ENCODE results near the gene SUPV3L1.

DNA sequence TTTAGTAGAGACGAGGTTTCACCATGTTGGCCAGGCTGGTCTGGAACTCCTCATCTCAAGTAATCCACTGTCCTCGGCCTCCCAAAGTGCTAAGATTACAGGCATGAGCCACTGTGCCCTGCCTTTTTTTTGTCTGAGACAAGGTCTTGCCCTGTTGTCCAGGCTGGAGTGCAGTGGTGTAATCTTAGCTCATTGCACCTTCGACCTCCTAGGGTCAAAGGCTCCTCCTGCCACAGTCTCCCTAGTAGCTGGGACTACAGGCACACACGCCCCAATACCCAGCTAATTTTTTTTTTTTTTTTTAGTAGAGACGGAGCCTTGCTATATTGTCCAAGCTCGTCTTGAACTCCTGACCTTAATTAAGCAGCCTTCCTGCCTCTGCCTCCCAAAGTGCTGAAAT is 26.8 kb upstream of the SUPV3L1 start:
- TF ChIP-seq FOXK1 (CRISPR knock-in tag; IDR thresholded peaks at IDR 0.05; ENCODE audit: borderline replicate concordance): no peak
- no peak for TF ChIP-seq ZZZ3 (IDR thresholded peaks at IDR 0.05)
- no peak for TF ChIP-seq TCF7 (IDR thresholded peaks at IDR 0.05; ENCODE audit: borderline replicate concordance)
- no peak for TF ChIP-seq CHCHD3 (CRISPR knock-in tag; IDR thresholded peaks at IDR 0.05)
- no peak for TF ChIP-seq SIRT6 (IDR thresholded peaks at IDR 0.05; ENCODE audit: low read depth, low read length)
- TF ChIP-seq, protein P1, sequence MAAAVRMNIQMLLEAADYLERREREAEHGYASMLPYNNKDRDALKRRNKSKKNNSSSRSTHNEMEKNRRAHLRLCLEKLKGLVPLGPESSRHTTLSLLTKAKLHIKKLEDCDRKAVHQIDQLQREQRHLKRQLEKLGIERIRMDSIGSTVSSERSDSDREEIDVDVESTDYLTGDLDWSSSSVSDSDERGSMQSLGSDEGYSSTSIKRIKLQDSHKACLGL (CRISPR knock-in tag; IDR thresholded peaks at IDR 0.05; ENCODE audit: borderline replicate concordance, poor library complexity, severe bottlenecking): no peak
- TF ChIP-seq ZBTB34 (CRISPR knock-in tag; IDR thresholded peaks at IDR 0.05): no peak
- no peak for TF ChIP-seq POLR2A (conservative IDR thresholded peaks at IDR 0.05)
- no peak for TF ChIP-seq USF2 (CRISPR knock-in tag; IDR thresholded peaks at IDR 0.05)
- no peak for TF ChIP-seq KDM1A (IDR thresholded peaks at IDR 0.05)

Data from K562 (cell line).